K562 (cell line): ENCODE measurements around the gene TMEM207. TPM values are rescaled to one million over a fixed set of nuclear protein-coding genes. Genes with fewer than 3 reads are reported as not detected.

Experiments
- ATAC-seq: fragments of 200-7000 bp; cut with Tn5 transposase; 3 replicates; pipeline ENCODE4 v1.9.1; 2020; ENCODE audit warnings: moderate library complexity
- BruUV-seq: library from RNA; stranded (reverse); fragments of 400-500 nt; replicated peaks from 2 replicates; lab custom pipeline; 2021; lab: Mats Ljungman, UMichigan
- CTCF ChIA-PET: fragments of 300-600 bp; formaldehyde crosslinking; extraction: SDS; loops from one replicate; lab custom pipeline; 2021; ENCODE audit warnings: low intra/inter-chr PET ratio; lab: Yijun Ruan, JAX
- POLR2A ChIA-PET: fragments of 300-600, 350-650 bp; sonication (Branson Sonifier 250); formaldehyde crosslinking; extraction: SDS; loops from one replicate; lab custom pipeline; 2021; ENCODE audit warnings: antibody characterized with exemption, inconsistent platforms; lab: Yijun Ruan, JAX
- DNase-seq, 4 experiments: peaks; one replicate each; pipeline versions ENCODE4 v3.0.0 to v3.0.0-alpha.2; 2011 to 2018; ENCODE audit warnings: low spot score in 3 of 4, mixed read lengths in 3 of 4; ENCODE audit errors: extremely low read depth in 1 of 4
- FAIRE-seq: peaks from 2 replicates; lab custom pipeline; 2011; peaks lifted over from hg19 to GRCh38; lab: Jason Lieb, UNC
- H2AFZ ChIP-seq: 2 replicates; pipeline ENCODE4 v1.6.0; 2011; ENCODE audit warnings: low read depth, low read length, control low read depth, inconsistent platforms
- H3K27ac ChIP-seq: fragments of 200-600 bp; 3 replicates; pipeline ENCODE4 v1.8.0; 2011; ENCODE audit warnings: low read depth, mild to moderate bottlenecking, control low read depth, inconsistent platforms, low read length, moderate library complexity, mixed read lengths; ENCODE audit errors: extremely low read depth
- H3K27me3 ChIP-seq, 2 experiments: fragments of 300-600 bp in 1 of 2; 2 replicates in 1 of 2; 3 replicates in 1 of 2; pipeline versions ENCODE4 v1.6.0 to v1.8.0; 2011; ENCODE audit warnings: inconsistent platforms in 2 of 2, low read length in 2 of 2, mild to moderate bottlenecking in 1 of 2, mixed read lengths in 1 of 2, moderate library complexity in 1 of 2; ENCODE audit not compliant: control insufficient read depth in 2 of 2, insufficient read depth in 2 of 2
- H3K36me3 ChIP-seq: fragments of 300-600 bp; 3 replicates; pipeline ENCODE4 v1.8.0; 2011; ENCODE audit warnings: mild to moderate bottlenecking, low read length, inconsistent platforms; ENCODE audit not compliant: control insufficient read depth, insufficient read depth
- H3K4me1 ChIP-seq, 2 experiments: fragments of 200-600 bp in 1 of 2; replicated peaks in 1 of 2; 2 replicates in 1 of 2; 3 replicates in 1 of 2; pipeline versions ENCODE4 v1.5.1 to v1.8.0; 2011; ENCODE audit warnings: inconsistent platforms in 2 of 2, low read length in 2 of 2, mild to moderate bottlenecking in 1 of 2, mixed read lengths in 1 of 2, moderate library complexity in 1 of 2; ENCODE audit not compliant: control insufficient read depth in 2 of 2, insufficient read depth in 2 of 2
- H3K4me2 ChIP-seq: 2 replicates; pipeline ENCODE4 v1.6.1; 2011; ENCODE audit warnings: low read length, control low read depth, inconsistent platforms, mixed read lengths; ENCODE audit not compliant: insufficient read depth
- H3K4me3 ChIP-seq: fragments of 200-600 bp; sonication (generic), shearing (Covaris generic); 2 replicates; pipeline ENCODE4 v1.5.1; 2016; ENCODE audit warnings: control low read depth, inconsistent platforms
- H3K79me2 ChIP-seq: fragments of 200-600 bp; 3 replicates; pipeline ENCODE4 v1.8.0; 2011; ENCODE audit warnings: low read length, inconsistent platforms; ENCODE audit not compliant: control insufficient read depth, insufficient read depth
- H3K9ac ChIP-seq, 2 experiments: 2 replicates each; pipeline versions ENCODE4 v1.6.0 to v1.6.1; 2011; ENCODE audit warnings: low read depth in 2 of 2, low read length in 2 of 2, control low read depth in 1 of 2, inconsistent platforms in 1 of 2, mild to moderate bottlenecking in 1 of 2, mixed read lengths in 1 of 2; ENCODE audit not compliant: insufficient read depth in 1 of 2
- H3K9me1 ChIP-seq: one replicate; pipeline ENCODE4 v1.6.0; 2011; ENCODE audit warnings: inconsistent platforms, mild to moderate bottlenecking, low read length, moderate library complexity; ENCODE audit not compliant: control insufficient read depth, insufficient read depth
- H3K9me3 ChIP-seq: replicated peaks from 2 replicates; pipeline ENCODE4 v1.5.1; 2011; ENCODE audit warnings: low read depth, low read length, inconsistent platforms; ENCODE audit not compliant: control insufficient read depth, insufficient read depth
- H4K20me1 ChIP-seq: replicated peaks from 2 replicates; pipeline ENCODE4 v1.6.1; 2011; ENCODE audit warnings: low read length, inconsistent platforms, mixed read lengths; ENCODE audit not compliant: control insufficient read depth, insufficient read depth
- CBX2 ChIP-seq: fragments of 200-600 bp; sonication (generic); IDR thresholded peaks from one replicate; pipeline ENCODE4 v1.6.1; 2012; ENCODE audit warnings: mild to moderate bottlenecking, low read length, inconsistent platforms; ENCODE audit not compliant: insufficient read depth, poor library complexity, severe bottlenecking
- FIP1L1 ChIP-seq: fragments of 200-400 bp; formaldehyde crosslinking; IDR thresholded peaks from 2 replicates; pipeline ENCODE4 v1.6.1; 2018; ENCODE audit warnings: mild to moderate bottlenecking, low read depth, low read length; ENCODE audit not compliant: poor library complexity, severe bottlenecking
- FOXA3 ChIP-seq, 2 experiments: fragments of 450-650 bp in 1 of 2; sonication (generic) in 1 of 2; formaldehyde crosslinking; IDR thresholded peaks in 1 of 2; conservative IDR thresholded peaks in 1 of 2; 2 replicates each; pipeline versions ENCODE4 v1.4.0 to v1.8.0; 2020 to 2022; ENCODE audit warnings: mild to moderate bottlenecking in 2 of 2, missing genetic modification reagents in 1 of 2
- GTF2A2 ChIP-seq: IDR thresholded peaks from 2 replicates; pipeline ENCODE4 v1.6.1; 2016; ENCODE audit warnings: mild to moderate bottlenecking, missing genetic modification characterization, missing compliant biosample characterization
- KDM1A ChIP-seq, 2 experiments: fragments of 450-650 bp; IDR thresholded peaks; 2 replicates each; pipeline ENCODE4 v1.6.1; 2016; ENCODE audit warnings: mild to moderate bottlenecking in 2 of 2
- PRPF4 ChIP-seq: fragments of 200-400 bp; formaldehyde crosslinking; IDR thresholded peaks from one replicate; pipeline ENCODE4 v1.6.1; 2017; ENCODE audit warnings: low read length, low read depth, mild to moderate bottlenecking; ENCODE audit not compliant: insufficient read depth, poor library complexity, severe bottlenecking
- RCOR1 ChIP-seq, 2 experiments: IDR thresholded peaks; 2 replicates each; pipeline ENCODE4 v1.6.1; 2012; ENCODE audit warnings: low read depth in 2 of 2, low read length in 2 of 2, borderline replicate concordance in 1 of 2, improper control_type of control experiment in 1 of 2
- ZNF184 ChIP-seq: sonication (generic); formaldehyde crosslinking; IDR thresholded peaks from 2 replicates; pipeline ENCODE4 v1.5.0; 2020; ENCODE audit warnings: missing genetic modification reagents
- WGBS: fragments of 100-300 bp; shearing (Covaris generic); methylation state at CpG from one replicate; pipeline ENCODE4 v1.1.6; 2016; ENCODE audit warnings: low coverage, mixed read lengths; ENCODE audit not compliant: insufficient coverage; ENCODE audit errors: missing lambda C conversion rate; 5-methylcytosine and 5-hydroxymethylcytosine counted together
- in situ Hi-C: fragments of 300-500 bp; cut with MboI; formaldehyde crosslinking; loops from 4 replicates; pipeline ENCODE4 v1.15.0; 2018; ENCODE audit warnings: inconsistent platforms, mixed read lengths
- intact Hi-C: fragments of 100-400 bp; cut with micrococcal nuclease; formaldehyde crosslinking; loops from 2 replicates; pipeline ENCODE4 v1.14.2; 2022
- polyA plus RNA-seq, 8 experiments: library from polyadenylated mRNA; depleted of rRNA in 4 of 8; stranded (reverse) in 5 of 8; unstranded in 3 of 8; fragments of >200 nt; fragmentation: Nextera tagmentation in 2 of 8; fragmentation: Illumina TruSeq in 1 of 8; extraction: Ambion mirVana in 2 of 8; extraction: Trizol in 1 of 8; gene quantifications; 2 replicates each; pipeline versions ENCODE4 v1.2.1 to v1.2.3, GENCODE V29; 2011 to 2014; ENCODE audit warnings: inconsistent platforms in 1 of 8, missing spikeins in 1 of 8
- total RNA-seq, 7 experiments: library from RNA; depleted of rRNA in 6 of 7; stranded (reverse); fragments of >200 nt in 6 of 7; fragmentation: Illumina TruSeq in 2 of 7; extraction: Trizol in 2 of 7; gene quantifications; 2 replicates each; pipeline versions ENCODE4 v1.2.1 to v1.2.3, GENCODE V29; 2011 to 2021; ENCODE audit warnings: low replicate concordance in 1 of 7
- TF ChIP-seq, protein P1 (sequence below): sonication (generic); formaldehyde crosslinking; IDR thresholded peaks from 2 replicates; pipeline ENCODE4 v1.8.0; 2022; ENCODE audit warnings: mild to moderate bottlenecking, missing genetic modification reagents

The TMEM207 gene
- total and polyA plus RNA-seq, 9 of the 15 experiments (the other 6 are each of a cell fraction or from before 2014, with no cell fraction given), result 0.04 to 0.10 (median 0.04) TPM; not detected in 4

GRCh38 chr3:190388703-190389102, 61.0 kb downstream of the TMEM207 start:
- ATAC-seq (no peak), DNase-seq (no peak), FAIRE-seq (no peak)
- intact Hi-C loops (no loop called here), in situ Hi-C loops (no loop called here)
- TF ChIP-seq KDM1A (IDR thresholded peaks at IDR 0.05), result no peak
- no peak for TF ChIP-seq PRPF4
- TF ChIP-seq FIP1L1, result no peak
- no peak for TF ChIP-seq RCOR1 (IDR thresholded peaks at IDR 0.05; ENCODE audit: borderline replicate concordance in 1 of 2, low read depth in 2 of 2, low read length in 2 of 2)
- no peak for TF ChIP-seq ZNF184
- TF ChIP-seq FOXA3 (CRISPR knock-in tag; conservative IDR thresholded peaks at IDR 0.05 in 1 of 2, IDR thresholded peaks at IDR 0.05 in 1 of 2), result no peak
- TF ChIP-seq GTF2A2 (tag), result no peak
- TF ChIP-seq CBX2, result no peak
- TF ChIP-seq, protein P1, sequence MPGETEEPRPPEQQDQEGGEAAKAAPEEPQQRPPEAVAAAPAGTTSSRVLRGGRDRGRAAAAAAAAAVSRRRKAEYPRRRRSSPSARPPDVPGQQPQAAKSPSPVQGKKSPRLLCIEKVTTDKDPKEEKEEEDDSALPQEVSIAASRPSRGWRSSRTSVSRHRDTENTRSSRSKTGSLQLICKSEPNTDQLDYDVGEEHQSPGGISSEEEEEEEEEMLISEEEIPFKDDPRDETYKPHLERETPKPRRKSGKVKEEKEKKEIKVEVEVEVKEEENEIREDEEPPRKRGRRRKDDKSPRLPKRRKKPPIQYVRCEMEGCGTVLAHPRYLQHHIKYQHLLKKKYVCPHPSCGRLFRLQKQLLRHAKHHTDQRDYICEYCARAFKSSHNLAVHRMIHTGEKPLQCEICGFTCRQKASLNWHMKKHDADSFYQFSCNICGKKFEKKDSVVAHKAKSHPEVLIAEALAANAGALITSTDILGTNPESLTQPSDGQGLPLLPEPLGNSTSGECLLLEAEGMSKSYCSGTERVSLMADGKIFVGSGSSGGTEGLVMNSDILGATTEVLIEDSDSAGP (CRISPR knock-in tag), result no peak
- POLR2A ChIA-PET, result no interaction called here
- H3K36me3 ChIP-seq, result no peaks in the 10 kb centered on the region
- CTCF ChIA-PET, result no interaction called here
- H3K27ac ChIP-seq, result no peak overlapping the region
- H3K79me2 ChIP-seq, result no peaks in the 10 kb centered on the region
- H3K9me3 ChIP-seq, result 0 out of 2 replicates have a peak, but pooled peaks cover 1% of the 10 kb centered on the region
- H3K9me1 ChIP-seq, result no peaks in the 10 kb centered on the region
- H4K20me1 ChIP-seq, result no peaks in the 10 kb centered on the region
- H3K4me1 ChIP-seq, result no peaks in the 10 kb centered on the region
- H3K27me3 ChIP-seq, result no peaks in the 10 kb centered on the region
- H3K4me2 ChIP-seq, result no peak overlapping the region
- no peak overlapping the region for H2AFZ ChIP-seq
- H3K9ac ChIP-seq, result no peak overlapping the region
- no TSS peak for BruUV-seq
- WGBS, result 0% methylated on average over 3 of the region's 3 CpGs
- H3K4me3 ChIP-seq, result no peak overlapping the region
